IMR-90 (cell line): Measurements from ENCODE around the gene LOXL4.

Source experiments
- CEBPB ChIP-seq: IDR thresholded peaks from 2 replicates; pipeline ENCODE4 v1.6.1; 2012; ENCODE audit warnings: low read depth, low read length, improper control_type of control experiment
- CHD1 ChIP-seq: IDR thresholded peaks from 2 replicates; pipeline ENCODE4 v1.6.1; 2012; ENCODE audit warnings: low read depth, low read length, improper control_type of control experiment
- FOS ChIP-seq: fragments of 150-350 bp; IDR thresholded peaks from 2 replicates; pipeline ENCODE4 v1.6.1; 2016; ENCODE audit warnings: low read depth, low read length
- POLR2A ChIP-seq: IDR thresholded peaks from 2 replicates; pipeline ENCODE4 v1.6.1; 2012; ENCODE audit warnings: mild to moderate bottlenecking, low read depth, low read length
- RAD21 ChIP-seq: IDR thresholded peaks from 2 replicates; pipeline ENCODE4 v1.6.1; 2012; ENCODE audit warnings: low read length, improper control_type of control experiment
- SMC3 ChIP-seq: fragments of 150-350 bp; IDR thresholded peaks from 2 replicates; pipeline ENCODE4 v1.6.1; 2016; ENCODE audit warnings: low read depth, mild to moderate bottlenecking, antibody characterized with exemption, low read length, moderate library complexity
- USF2 ChIP-seq: fragments of 150-350 bp; IDR thresholded peaks from 2 replicates; pipeline ENCODE4 v1.6.1; 2017; ENCODE audit warnings: mild to moderate bottlenecking, antibody characterized with exemption, low read length, low read depth
- TF ChIP-seq, protein P1 (sequence below): conservative IDR thresholded peaks from 2 replicates; pipeline ENCODE4 v1.5.1; 2012; ENCODE audit warnings: mild to moderate bottlenecking, low read depth, low read length, improper control_type of control experiment
- TF ChIP-seq, protein P2 (sequence below): fragments of 150-350 bp; IDR thresholded peaks from 2 replicates; pipeline ENCODE4 v1.6.1; 2016; ENCODE audit warnings: low read depth, mild to moderate bottlenecking, low read length, moderate library complexity, borderline replicate concordance

DNA sequence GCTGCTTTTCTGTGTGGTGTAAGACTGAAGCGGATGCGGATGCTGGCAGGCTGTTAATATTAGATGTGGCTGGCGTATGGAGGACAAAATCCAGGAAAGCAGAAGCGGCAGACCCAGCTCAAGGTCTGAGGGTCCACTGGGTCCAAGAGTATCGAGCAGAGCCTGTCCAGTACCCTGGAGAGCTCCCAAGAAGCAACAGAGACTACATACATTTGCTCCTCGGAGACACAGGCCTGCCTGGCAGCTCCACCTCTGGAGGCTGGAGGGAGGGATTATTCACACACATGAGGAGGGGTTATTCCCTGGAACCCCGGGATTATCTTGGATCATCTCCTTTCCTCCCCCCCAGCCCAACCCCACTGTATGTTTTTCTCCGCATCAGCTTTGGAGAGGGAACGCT, 31.3 kb upstream of the LOXL4 start:
- TF ChIP-seq, protein P1, sequence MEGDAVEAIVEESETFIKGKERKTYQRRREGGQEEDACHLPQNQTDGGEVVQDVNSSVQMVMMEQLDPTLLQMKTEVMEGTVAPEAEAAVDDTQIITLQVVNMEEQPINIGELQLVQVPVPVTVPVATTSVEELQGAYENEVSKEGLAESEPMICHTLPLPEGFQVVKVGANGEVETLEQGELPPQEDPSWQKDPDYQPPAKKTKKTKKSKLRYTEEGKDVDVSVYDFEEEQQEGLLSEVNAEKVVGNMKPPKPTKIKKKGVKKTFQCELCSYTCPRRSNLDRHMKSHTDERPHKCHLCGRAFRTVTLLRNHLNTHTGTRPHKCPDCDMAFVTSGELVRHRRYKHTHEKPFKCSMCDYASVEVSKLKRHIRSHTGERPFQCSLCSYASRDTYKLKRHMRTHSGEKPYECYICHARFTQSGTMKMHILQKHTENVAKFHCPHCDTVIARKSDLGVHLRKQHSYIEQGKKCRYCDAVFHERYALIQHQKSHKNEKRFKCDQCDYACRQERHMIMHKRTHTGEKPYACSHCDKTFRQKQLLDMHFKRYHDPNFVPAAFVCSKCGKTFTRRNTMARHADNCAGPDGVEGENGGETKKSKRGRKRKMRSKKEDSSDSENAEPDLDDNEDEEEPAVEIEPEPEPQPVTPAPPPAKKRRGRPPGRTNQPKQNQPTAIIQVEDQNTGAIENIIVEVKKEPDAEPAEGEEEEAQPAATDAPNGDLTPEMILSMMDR = no peak
- TF ChIP-seq CEBPB (no peak), RAD21 (no peak), SMC3 (no peak), FOS (no peak), USF2 (no peak), CHD1 (no peak), POLR2A (no peak)
- TF ChIP-seq, protein P2, sequence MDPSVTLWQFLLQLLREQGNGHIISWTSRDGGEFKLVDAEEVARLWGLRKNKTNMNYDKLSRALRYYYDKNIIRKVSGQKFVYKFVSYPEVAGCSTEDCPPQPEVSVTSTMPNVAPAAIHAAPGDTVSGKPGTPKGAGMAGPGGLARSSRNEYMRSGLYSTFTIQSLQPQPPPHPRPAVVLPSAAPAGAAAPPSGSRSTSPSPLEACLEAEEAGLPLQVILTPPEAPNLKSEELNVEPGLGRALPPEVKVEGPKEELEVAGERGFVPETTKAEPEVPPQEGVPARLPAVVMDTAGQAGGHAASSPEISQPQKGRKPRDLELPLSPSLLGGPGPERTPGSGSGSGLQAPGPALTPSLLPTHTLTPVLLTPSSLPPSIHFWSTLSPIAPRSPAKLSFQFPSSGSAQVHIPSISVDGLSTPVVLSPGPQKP = no peak
